GM12878 (cell line): ENCODE data around the gene PSMB7. TPM values are rescaled to one million over a fixed set of nuclear protein-coding genes. Genes with fewer than 3 reads are reported as not detected.

Experiments used
- ATAC-seq: fragments of 200-7000 bp; cut with Tn5 transposase; 3 replicates; pipeline ENCODE4 v1.9.1; 2020; ENCODE audit warnings: mild to moderate bottlenecking, moderate library complexity
- BruUV-seq: library from RNA; stranded (reverse); fragments of 400-500 nt; replicated peaks from 2 replicates; lab custom pipeline; 2021; lab: Mats Ljungman, UMichigan
- CTCF ChIA-PET: fragments of 300-600 bp; sonication (Branson Sonifier 250); formaldehyde crosslinking; extraction: SDS; loops from one replicate; lab custom pipeline; 2021; ENCODE audit warnings: inconsistent platforms; lab: Yijun Ruan, JAX
- POLR2A ChIA-PET: fragments of 350-600 bp; formaldehyde crosslinking; extraction: SDS; loops from one replicate; lab custom pipeline; 2021; ENCODE audit warnings: inconsistent platforms; lab: Charles Lee
- RAD21 ChIA-PET: fragments of 300-600 bp; sonication (Branson Sonifier 250); formaldehyde crosslinking; loops from one replicate; lab custom pipeline; 2023; ENCODE audit warnings: antibody characterized with exemption; ENCODE audit not compliant: unreplicated experiment; lab: Charles Lee
- SMC1A ChIA-PET: fragments of 300-600 bp; sonication (Branson Sonifier 250); formaldehyde crosslinking; loops from one replicate; lab custom pipeline; 2023; ENCODE audit not compliant: unreplicated experiment, uncharacterized antibody; lab: Charles Lee
- DNase-seq: peaks from one replicate; pipeline ENCODE4 v3.0.0-alpha.2; 2011; ENCODE audit warnings: low read depth, low spot score
- FAIRE-seq: peaks from 3 replicates; lab custom pipeline; 2011; peaks lifted over from hg19 to GRCh38; lab: Jason Lieb, UNC
- H2AFZ ChIP-seq: 2 replicates; pipeline ENCODE4 v1.6.0; 2011; ENCODE audit warnings: low read depth, low read length, control low read depth; ENCODE audit not compliant: control insufficient read depth
- H3K27ac ChIP-seq: 2 replicates; pipeline ENCODE4 v1.5.1; 2011; ENCODE audit warnings: control low read depth; ENCODE audit not compliant: control insufficient read depth, insufficient read depth
- H3K27me3 ChIP-seq, 2 experiments: replicated peaks in 1 of 2; 2 replicates each; pipeline versions ENCODE4 v1.6.0 to v1.6.1; 2011; ENCODE audit warnings: low read length in 1 of 2; ENCODE audit not compliant: control insufficient read depth in 2 of 2, insufficient read depth in 2 of 2
- H3K36me3 ChIP-seq, 2 experiments: 2 replicates each; pipeline ENCODE4 v1.5.1; 2011; ENCODE audit warnings: low read length in 1 of 2; ENCODE audit not compliant: control insufficient read depth in 2 of 2, insufficient read depth in 2 of 2
- H3K4me1 ChIP-seq: 2 replicates; pipeline ENCODE4 v1.6.1; 2011; ENCODE audit warnings: mild to moderate bottlenecking, low read length, moderate library complexity, mixed read lengths; ENCODE audit not compliant: control insufficient read depth, insufficient read depth
- H3K4me2 ChIP-seq: 2 replicates; pipeline ENCODE4 v1.6.0; 2011; ENCODE audit warnings: control low read depth; ENCODE audit not compliant: control insufficient read depth, insufficient read depth
- H3K4me3 ChIP-seq: fragments of 200-600 bp; sonication (generic); 2 replicates; pipeline ENCODE4 v1.5.1; 2016
- H3K79me2 ChIP-seq: 2 replicates; pipeline ENCODE4 v1.6.0; 2011; ENCODE audit warnings: low read length; ENCODE audit not compliant: control insufficient read depth, insufficient read depth
- H3K9ac ChIP-seq: 2 replicates; pipeline ENCODE4 v1.8.0; 2011; ENCODE audit warnings: low read length, control low read depth, mixed read lengths; ENCODE audit not compliant: control insufficient read depth, insufficient read depth
- H3K9me3 ChIP-seq: replicated peaks from 3 replicates; pipeline ENCODE4 v1.5.1; 2011; ENCODE audit warnings: mild to moderate bottlenecking, low read length; ENCODE audit not compliant: control insufficient read depth, insufficient read depth
- H4K20me1 ChIP-seq: 2 replicates; pipeline ENCODE4 v1.6.0; 2011; ENCODE audit not compliant: control insufficient read depth, insufficient read depth
- BHLHE40 ChIP-seq, 2 experiments: fragments of 450-650 bp in 1 of 2; IDR thresholded peaks; 2 replicates each; pipeline ENCODE4 v1.6.1; 2011 to 2017; ENCODE audit warnings: low read depth in 2 of 2, borderline replicate concordance in 1 of 2, improper control_type of control experiment in 1 of 2, low read length in 1 of 2, mild to moderate bottlenecking in 1 of 2
- CBX3 ChIP-seq: fragments of 200-600 bp; sonication (generic); IDR thresholded peaks from 2 replicates; pipeline ENCODE4 v1.6.1; 2016; ENCODE audit warnings: low read depth, borderline replicate concordance
- E2F4 ChIP-seq: IDR thresholded peaks from 2 replicates; pipeline ENCODE4 v1.6.1; 2012; ENCODE audit warnings: low read depth, low read length, improper control_type of control experiment
- EZH2 ChIP-seq: IDR thresholded peaks from 2 replicates; pipeline ENCODE4 v1.6.1; 2012; ENCODE audit warnings: low read depth, mild to moderate bottlenecking, control low read depth, inconsistent platforms, low read length, borderline replicate concordance; ENCODE audit not compliant: control insufficient read depth
- IRF5 ChIP-seq: fragments of 450-650 bp; IDR thresholded peaks from 2 replicates; pipeline ENCODE4 v1.6.1; 2017; ENCODE audit warnings: borderline replicate concordance
- JUNB ChIP-seq: IDR thresholded peaks from 2 replicates; pipeline ENCODE4 v1.6.1; 2016; ENCODE audit warnings: antibody characterized with exemption, mild to moderate bottlenecking
- NFIC ChIP-seq: IDR thresholded peaks from 2 replicates; pipeline ENCODE4 v1.6.1; 2012; ENCODE audit warnings: low read depth, mild to moderate bottlenecking, inconsistent platforms, low read length, moderate library complexity
- SMAD1 ChIP-seq: fragments of 450-650 bp; IDR thresholded peaks from 2 replicates; pipeline ENCODE4 v1.6.1; 2018; ENCODE audit warnings: mild to moderate bottlenecking, low read depth; ENCODE audit not compliant: partially characterized antibody
- SMARCA5 ChIP-seq: fragments of 450-650 bp; IDR thresholded peaks from 2 replicates; pipeline ENCODE4 v1.6.1; 2017; ENCODE audit warnings: mild to moderate bottlenecking
- SPI1 ChIP-seq: IDR thresholded peaks from 2 replicates; pipeline ENCODE4 v1.6.1; 2011; ENCODE audit warnings: low read depth, mild to moderate bottlenecking, low read length, moderate library complexity, borderline replicate concordance; ENCODE audit not compliant: insufficient read depth
- SRF ChIP-seq, 2 experiments: IDR thresholded peaks; 2 replicates each; pipeline ENCODE4 v1.6.1; 2011; ENCODE audit warnings: low read depth in 2 of 2, low read length in 2 of 2, mild to moderate bottlenecking in 1 of 2, moderate library complexity in 1 of 2
- WGBS: methylation state at CpG from one replicate; pipeline ENCODE4 v1.1.6; 2016; ENCODE audit warnings: low lambda C conversion rate; ENCODE audit not compliant: insufficient replicate concordance, insufficient coverage; ENCODE audit errors: missing lambda C conversion rate; 5-methylcytosine and 5-hydroxymethylcytosine counted together
- in situ Hi-C: fragments of 300-500 bp; cut with MboI; formaldehyde crosslinking; loops from 9 replicates; pipeline ENCODE4 v1.14.3; 2018; ENCODE audit warnings: mixed read lengths
- intact Hi-C: fragments of 100-400 bp; cut with micrococcal nuclease; formaldehyde crosslinking; loops from one replicate; pipeline ENCODE4 v1.14.2; 2022; ENCODE audit not compliant: unreplicated experiment
- polyA plus RNA-seq, 11 experiments: library from polyadenylated mRNA; depleted of rRNA in 4 of 11; unstranded in 6 of 11; stranded (reverse) in 5 of 11; fragments of >200 nt; fragmentation: Nextera tagmentation in 4 of 11; fragmentation: Illumina TruSeq in 1 of 11; extraction: Ambion mirVana in 4 of 11; extraction: Trizol in 1 of 11; gene quantifications; 1 replicate in 1 of 11; 2 replicates in 10 of 11; pipeline versions ENCODE4 v1.2.1 to v1.2.3, GENCODE V29; 2011 to 2016; ENCODE audit warnings: inconsistent platforms in 2 of 11, missing spikeins in 2 of 11, low read depth in 1 of 11
- total RNA-seq, 4 experiments: library from RNA; depleted of rRNA in 3 of 4; stranded (reverse); fragments of >200 nt in 3 of 4; fragmentation: Illumina TruSeq in 1 of 4; extraction: Trizol in 1 of 4; gene quantifications; 2 replicates each; pipeline versions ENCODE4 v1.2.1 to v1.2.3, GENCODE V29; 2013 to 2021
- TF ChIP-seq, protein P1 (sequence below): fragments of 150-350 bp; IDR thresholded peaks from 2 replicates; pipeline ENCODE4 v1.6.1; 2016; ENCODE audit warnings: low read depth, low read length

Gene PSMB7
- total and polyA plus RNA-seq, 10 of the 15 experiments (the other 5 are each of a cell fraction or from before 2014, with no cell fraction given): 174 to 564 (median 268) TPM

DNA sequence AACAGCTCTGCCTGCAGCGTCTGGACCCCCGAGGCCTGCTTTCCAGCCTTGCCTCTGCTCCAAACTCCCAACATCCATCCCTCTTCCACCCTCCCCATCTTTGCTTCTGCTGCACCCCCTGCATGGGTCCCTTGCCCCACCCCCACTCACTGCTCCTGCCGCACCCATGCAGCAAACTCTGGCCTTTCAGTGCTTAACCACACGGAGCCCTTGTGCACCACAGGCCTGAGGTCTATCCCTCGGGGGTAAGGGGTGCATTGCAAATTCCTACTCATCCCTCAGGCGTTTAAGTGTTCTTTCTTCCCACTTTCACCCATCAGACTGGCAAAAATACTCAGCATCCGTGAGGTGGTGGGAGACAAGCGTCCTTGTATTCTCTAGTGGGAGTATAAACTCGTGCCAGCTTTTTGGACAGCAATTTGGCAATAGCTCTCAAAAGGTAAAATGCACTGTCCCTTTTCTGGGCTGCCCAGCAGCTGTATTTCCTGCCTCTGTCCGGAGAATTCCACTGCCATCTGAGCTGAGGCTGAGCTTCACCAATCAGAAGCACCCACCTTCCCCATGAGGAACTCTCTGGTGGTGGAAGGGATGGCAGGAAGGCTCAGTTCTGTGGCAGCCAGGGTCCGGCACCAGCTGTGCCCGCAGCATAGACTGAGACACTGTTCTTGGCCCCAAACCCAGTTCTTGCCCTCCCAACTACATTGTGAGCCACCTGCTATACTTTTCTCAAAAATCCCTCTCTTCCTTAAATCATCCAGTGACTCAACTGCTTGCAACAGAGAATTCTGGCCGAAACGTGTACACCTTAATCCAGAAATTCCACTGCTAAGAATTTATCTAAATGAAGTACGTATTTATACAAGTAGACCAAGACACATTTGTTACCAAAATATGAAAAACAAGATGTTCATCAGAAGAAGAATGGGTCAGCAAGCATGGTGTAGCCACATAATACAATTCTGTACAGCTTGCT lies 15.0 kb downstream of the PSMB7 start:
- CTCF ChIA-PET: interaction anchor here (1.0 to 1.7 kb wide), 5 partner anchors 10 to 273 kb away, joined by 3 to 5 read pairs (median 3); partner anchors contain the start of gene PSMB7
- intact Hi-C loops: no loop called here

More for the DNA sequence above, 15.0 kb downstream of the PSMB7 start:
- H3K4me2 ChIP-seq: no peak overlapping the region
- no peaks in the 10 kb centered on the region for H3K4me1 ChIP-seq
- in situ Hi-C loops: no loop called here
- DNase-seq: no peak
- H3K27ac ChIP-seq: no peak overlapping the region
- peaks cover 5% of the 10 kb centered on the region for H3K79me2 ChIP-seq
- no peaks in the 10 kb centered on the region for H4K20me1 ChIP-seq
- WGBS: 71% methylated on average over 15 of the region's 15 CpGs
- ChIA-PET SMC1A (interaction anchor here (0.6 to 1.0 kb wide), 3 partner anchors 10 to 137 kb away, joined by 3 read pairs; no protein-coding TSS in a partner anchor), RAD21 (interaction anchor here (0.6 to 1.4 kb wide), 2 partner anchors 9 to 539 kb away, joined by 3 read pairs; no protein-coding TSS in a partner anchor), POLR2A (interaction anchor here (1.0 kb wide), 1 partner anchor 21 kb away, joined by 3 read pairs; no protein-coding TSS in a partner anchor)
- H2AFZ ChIP-seq: no peak overlapping the region
- H3K9ac ChIP-seq: no peak overlapping the region
- H3K4me3 ChIP-seq: no peak overlapping the region
- no peaks in the 10 kb centered on the region for H3K9me3 ChIP-seq
- no TSS peak for BruUV-seq
- peaks cover 16 to 41% of the 10 kb centered on the region in 2 experiments for H3K36me3 ChIP-seq
- no peaks in the 10 kb centered on the region for H3K27me3 ChIP-seq
- ATAC-seq: no peak
- no peak for FAIRE-seq
- no peak for TF ChIP-seq BHLHE40 (IDR thresholded peaks at IDR 0.05; ENCODE audit: borderline replicate concordance in 1 of 2, low read depth in 2 of 2, low read length in 1 of 2)
- TF ChIP-seq, protein P1, sequence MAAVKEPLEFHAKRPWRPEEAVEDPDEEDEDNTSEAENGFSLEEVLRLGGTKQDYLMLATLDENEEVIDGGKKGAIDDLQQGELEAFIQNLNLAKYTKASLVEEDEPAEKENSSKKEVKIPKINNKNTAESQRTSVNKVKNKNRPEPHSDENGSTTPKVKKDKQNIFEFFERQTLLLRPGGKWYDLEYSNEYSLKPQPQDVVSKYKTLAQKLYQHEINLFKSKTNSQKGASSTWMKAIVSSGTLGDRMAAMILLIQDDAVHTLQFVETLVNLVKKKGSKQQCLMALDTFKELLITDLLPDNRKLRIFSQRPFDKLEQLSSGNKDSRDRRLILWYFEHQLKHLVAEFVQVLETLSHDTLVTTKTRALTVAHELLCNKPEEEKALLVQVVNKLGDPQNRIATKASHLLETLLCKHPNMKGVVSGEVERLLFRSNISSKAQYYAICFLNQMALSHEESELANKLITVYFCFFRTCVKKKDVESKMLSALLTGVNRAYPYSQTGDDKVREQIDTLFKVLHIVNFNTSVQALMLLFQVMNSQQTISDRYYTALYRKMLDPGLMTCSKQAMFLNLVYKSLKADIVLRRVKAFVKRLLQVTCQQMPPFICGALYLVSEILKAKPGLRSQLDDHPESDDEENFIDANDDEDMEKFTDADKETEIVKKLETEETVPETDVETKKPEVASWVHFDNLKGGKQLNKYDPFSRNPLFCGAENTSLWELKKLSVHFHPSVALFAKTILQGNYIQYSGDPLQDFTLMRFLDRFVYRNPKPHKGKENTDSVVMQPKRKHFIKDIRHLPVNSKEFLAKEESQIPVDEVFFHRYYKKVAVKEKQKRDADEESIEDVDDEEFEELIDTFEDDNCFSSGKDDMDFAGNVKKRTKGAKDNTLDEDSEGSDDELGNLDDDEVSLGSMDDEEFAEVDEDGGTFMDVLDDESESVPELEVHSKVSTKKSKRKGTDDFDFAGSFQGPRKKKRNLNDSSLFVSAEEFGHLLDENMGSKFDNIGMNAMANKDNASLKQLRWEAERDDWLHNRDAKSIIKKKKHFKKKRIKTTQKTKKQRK: no peak
- no peak for TF ChIP-seq SMAD1
- TF ChIP-seq EZH2: no peak
- no peak for TF ChIP-seq SRF (IDR thresholded peaks at IDR 0.05; ENCODE audit: low read depth in 2 of 2, low read length in 2 of 2)
- no peak for TF ChIP-seq CBX3
- TF ChIP-seq SPI1: no peak
- TF ChIP-seq JUNB: no peak
- no peak for TF ChIP-seq SMARCA5
- no peak for TF ChIP-seq E2F4
- TF ChIP-seq IRF5: no peak
- no peak for TF ChIP-seq NFIC
